HepG2 (cell line): ENCODE measurements around the gene LZTR1. TPM values are rescaled to one million over a fixed set of nuclear protein-coding genes. Genes with fewer than 3 reads are reported as not detected.

Experiments
- ELF4 ChIP-seq: sonication (generic); formaldehyde crosslinking; IDR thresholded peaks from 2 replicates; pipeline ENCODE4 v1.5.0; 2020; ENCODE audit warnings: missing genetic modification reagents, mild to moderate bottlenecking, moderate library complexity, borderline replicate concordance
- ETV6 ChIP-seq: sonication (generic); formaldehyde crosslinking; conservative IDR thresholded peaks from 2 replicates; pipeline ENCODE4 v1.4.0; 2020; ENCODE audit warnings: missing genetic modification reagents
- NR3C1 ChIP-seq: sonication (generic); formaldehyde crosslinking; IDR thresholded peaks from 2 replicates; pipeline ENCODE4 v1.4.0; 2020; ENCODE audit warnings: missing genetic modification reagents
- SNAPC4 ChIP-seq: sonication (generic); formaldehyde crosslinking; IDR thresholded peaks from 2 replicates; pipeline ENCODE4 v1.4.0; 2020; ENCODE audit warnings: mild to moderate bottlenecking, missing genetic modification reagents
- SOX5 ChIP-seq: IDR thresholded peaks from 2 replicates; pipeline ENCODE4 v1.6.1; 2016; ENCODE audit warnings: borderline replicate concordance
- SPEN ChIP-seq: sonication (generic); formaldehyde crosslinking; IDR thresholded peaks from 2 replicates; pipeline ENCODE4 v1.5.1; 2020; ENCODE audit warnings: low read depth, mild to moderate bottlenecking, missing genetic modification reagents
- TAF1 ChIP-seq: sonication (generic); formaldehyde crosslinking; IDR thresholded peaks from 2 replicates; pipeline ENCODE4 v1.4.0; 2020; ENCODE audit warnings: missing genetic modification reagents
- ZFP90 ChIP-seq: sonication (generic); formaldehyde crosslinking; IDR thresholded peaks from 2 replicates; pipeline ENCODE4 v1.8.0; 2022; ENCODE audit warnings: missing genetic modification reagents, mild to moderate bottlenecking, inconsistent platforms, borderline replicate concordance
- ZNF547 ChIP-seq: sonication (generic); formaldehyde crosslinking; IDR thresholded peaks from 2 replicates; pipeline ENCODE4 v1.5.1; 2020; ENCODE audit warnings: mild to moderate bottlenecking, missing genetic modification reagents
- polyA plus RNA-seq, 8 experiments: library from polyadenylated mRNA; depleted of rRNA in 3 of 8; stranded (reverse) in 7 of 8; unstranded in 1 of 8; fragments of >200 nt; fragmentation: Illumina TruSeq in 4 of 8; extraction: Trizol in 4 of 8; gene quantifications; 2 replicates each; pipeline versions ENCODE4 v1.2.1 to v1.2.3, GENCODE V29; 2011 to 2016; ENCODE audit warnings: low read depth in 4 of 8, missing spikeins in 1 of 8, mixed read lengths in 1 of 8; ENCODE audit not compliant: insufficient read depth in 1 of 8
- total RNA-seq, 5 experiments: library from RNA; depleted of rRNA; stranded (reverse); fragments of >200 nt; fragmentation: Illumina TruSeq; extraction: Trizol; gene quantifications; 2 replicates each; pipeline ENCODE4 v1.2.3, GENCODE V29; 2016; ENCODE audit warnings: low read depth in 1 of 5
- TF ChIP-seq, protein P1 (sequence below): sonication (generic); formaldehyde crosslinking; IDR thresholded peaks from 2 replicates; pipeline ENCODE4 v1.4.0; 2020; ENCODE audit warnings: missing genetic modification reagents, borderline replicate concordance
- TF ChIP-seq, protein P2 (sequence below): sonication (generic); formaldehyde crosslinking; IDR thresholded peaks from 2 replicates; pipeline ENCODE4 v1.4.0; 2020; ENCODE audit warnings: mild to moderate bottlenecking, missing genetic modification reagents
- TF ChIP-seq, protein P3 (sequence below): sonication (generic); formaldehyde crosslinking; IDR thresholded peaks from 2 replicates; pipeline ENCODE4 v1.4.0; 2020; ENCODE audit warnings: missing genetic modification reagents
- TF ChIP-seq, protein P4 (sequence below): sonication (generic); formaldehyde crosslinking; conservative IDR thresholded peaks from 2 replicates; pipeline ENCODE4 v1.4.0; 2020; ENCODE audit warnings: missing genetic modification reagents

LZTR1 gene
- total and polyA plus RNA-seq, 2 of the 13 experiments (the other 11 are each of a cell fraction or from before 2014, with no cell fraction given) = 21.8 to 22.4 TPM

DNA sequence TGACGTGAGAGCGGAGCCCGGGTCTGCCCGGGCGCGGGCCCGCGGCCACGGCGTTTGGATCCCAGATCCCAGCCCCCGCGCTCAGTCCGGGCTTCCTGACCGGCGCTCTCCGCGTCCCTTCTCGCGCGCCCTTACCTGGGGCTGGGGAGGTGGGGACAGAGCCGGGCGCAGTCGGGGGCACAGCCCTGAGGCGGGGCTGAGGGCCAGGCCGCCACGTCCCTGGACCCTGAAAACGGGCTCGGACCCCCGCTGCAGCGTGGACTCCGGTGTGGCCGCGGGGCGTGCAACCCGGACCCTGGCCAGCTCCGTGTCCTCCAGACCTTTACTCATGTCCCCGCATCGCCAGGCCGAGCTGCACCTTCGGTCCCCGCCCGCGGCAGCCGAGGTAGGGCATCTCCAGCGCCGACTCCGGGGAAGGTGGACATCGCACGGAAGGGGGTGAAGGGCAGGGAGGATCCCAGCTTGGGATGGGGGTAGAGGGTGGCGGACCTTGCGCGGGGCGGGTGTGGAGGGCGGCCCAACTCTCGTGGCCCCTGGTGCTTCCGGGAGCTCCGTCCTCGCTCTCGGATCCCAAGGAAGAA, 24.9 kb upstream of the LZTR1 start (continued):
- no peak for TF ChIP-seq SNAPC4
- TF ChIP-seq, protein P1, sequence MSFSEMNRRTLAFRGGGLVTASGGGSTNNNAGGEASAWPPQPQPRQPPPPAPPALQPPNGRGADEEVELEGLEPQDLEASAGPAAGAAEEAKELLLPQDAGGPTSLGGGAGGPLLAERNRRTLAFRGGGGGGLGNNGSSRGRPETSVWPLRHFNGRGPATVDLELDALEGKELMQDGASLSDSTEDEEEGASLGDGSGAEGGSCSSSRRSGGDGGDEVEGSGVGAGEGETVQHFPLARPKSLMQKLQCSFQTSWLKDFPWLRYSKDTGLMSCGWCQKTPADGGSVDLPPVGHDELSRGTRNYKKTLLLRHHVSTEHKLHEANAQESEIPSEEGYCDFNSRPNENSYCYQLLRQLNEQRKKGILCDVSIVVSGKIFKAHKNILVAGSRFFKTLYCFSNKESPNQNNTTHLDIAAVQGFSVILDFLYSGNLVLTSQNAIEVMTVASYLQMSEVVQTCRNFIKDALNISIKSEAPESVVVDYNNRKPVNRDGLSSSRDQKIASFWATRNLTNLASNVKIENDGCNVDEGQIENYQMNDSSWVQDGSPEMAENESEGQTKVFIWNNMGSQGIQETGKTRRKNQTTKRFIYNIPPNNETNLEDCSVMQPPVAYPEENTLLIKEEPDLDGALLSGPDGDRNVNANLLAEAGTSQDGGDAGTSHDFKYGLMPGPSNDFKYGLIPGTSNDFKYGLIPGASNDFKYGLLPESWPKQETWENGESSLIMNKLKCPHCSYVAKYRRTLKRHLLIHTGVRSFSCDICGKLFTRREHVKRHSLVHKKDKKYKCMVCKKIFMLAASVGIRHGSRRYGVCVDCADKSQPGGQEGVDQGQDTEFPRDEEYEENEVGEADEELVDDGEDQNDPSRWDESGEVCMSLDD = no peak; the same call in 1 of the 2 replicates
- TF ChIP-seq, protein P2, sequence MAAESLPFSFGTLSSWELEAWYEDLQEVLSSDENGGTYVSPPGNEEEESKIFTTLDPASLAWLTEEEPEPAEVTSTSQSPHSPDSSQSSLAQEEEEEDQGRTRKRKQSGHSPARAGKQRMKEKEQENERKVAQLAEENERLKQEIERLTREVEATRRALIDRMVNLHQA (CRISPR knock-in tag) = no peak
- TF ChIP-seq NR3C1 (CRISPR knock-in tag) = no peak
- TF ChIP-seq ZFP90 (CRISPR knock-in tag) = peak; percentile 7; the same call in 1 of the 2 replicates
- TF ChIP-seq ELF4 (CRISPR knock-in tag) = 0 out of 2 replicates have a peak, but pooled peaks have one; percentile 30
- TF ChIP-seq SPEN (CRISPR knock-in tag) = peak; percentile 72
- no peak for TF ChIP-seq ETV6
- TF ChIP-seq ZNF547 = peak; percentile 54; the same call in 1 of the 2 replicates
- TF ChIP-seq, protein P3, sequence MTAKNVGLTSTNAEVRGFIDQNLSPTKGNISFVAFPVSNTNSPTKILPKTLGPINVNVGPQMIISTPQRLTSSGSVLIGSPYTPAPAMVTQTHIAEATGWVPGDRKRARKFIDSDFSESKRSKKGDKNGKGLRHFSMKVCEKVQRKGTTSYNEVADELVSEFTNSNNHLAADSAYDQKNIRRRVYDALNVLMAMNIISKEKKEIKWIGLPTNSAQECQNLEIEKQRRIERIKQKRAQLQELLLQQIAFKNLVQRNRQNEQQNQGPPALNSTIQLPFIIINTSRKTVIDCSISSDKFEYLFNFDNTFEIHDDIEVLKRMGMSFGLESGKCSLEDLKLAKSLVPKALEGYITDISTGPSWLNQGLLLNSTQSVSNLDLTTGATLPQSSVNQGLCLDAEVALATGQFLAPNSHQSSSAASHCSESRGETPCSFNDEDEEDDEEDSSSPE (CRISPR knock-in tag) = no peak
- TF ChIP-seq, protein P4, sequence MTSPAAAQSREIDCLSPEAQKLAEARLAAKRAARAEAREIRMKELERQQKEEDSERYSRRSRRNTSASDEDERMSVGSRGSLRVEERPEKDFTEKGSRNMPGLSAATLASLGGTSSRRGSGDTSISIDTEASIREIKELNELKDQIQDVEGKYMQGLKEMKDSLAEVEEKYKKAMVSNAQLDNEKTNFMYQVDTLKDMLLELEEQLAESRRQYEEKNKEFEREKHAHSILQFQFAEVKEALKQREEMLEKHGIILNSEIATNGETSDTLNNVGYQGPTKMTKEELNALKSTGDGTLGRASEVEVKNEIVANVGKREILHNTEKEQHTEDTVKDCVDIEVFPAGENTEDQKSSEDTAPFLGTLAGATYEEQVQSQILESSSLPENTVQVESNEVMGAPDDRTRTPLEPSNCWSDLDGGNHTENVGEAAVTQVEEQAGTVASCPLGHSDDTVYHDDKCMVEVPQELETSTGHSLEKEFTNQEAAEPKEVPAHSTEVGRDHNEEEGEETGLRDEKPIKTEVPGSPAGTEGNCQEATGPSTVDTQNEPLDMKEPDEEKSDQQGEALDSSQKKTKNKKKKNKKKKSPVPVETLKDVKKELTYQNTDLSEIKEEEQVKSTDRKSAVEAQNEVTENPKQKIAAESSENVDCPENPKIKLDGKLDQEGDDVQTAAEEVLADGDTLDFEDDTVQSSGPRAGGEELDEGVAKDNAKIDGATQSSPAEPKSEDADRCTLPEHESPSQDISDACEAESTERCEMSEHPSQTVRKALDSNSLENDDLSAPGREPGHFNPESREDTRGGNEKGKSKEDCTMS = no peak
- peak; percentile 50; the same call in 1 of the 2 replicates for TF ChIP-seq TAF1 (CRISPR knock-in tag)
- TF ChIP-seq SOX5 = no peak
